HCT116 (cell line): ENCODE data around the gene MUC5B. TPM values are rescaled to one million over a fixed set of nuclear protein-coding genes. Genes with fewer than 3 reads are reported as not detected.

Experiments used
- ATAC-seq: fragments of 200-7000 bp; cut with Tn5 transposase; 2 replicates; pipeline ENCODE4 v1.9.1; 2020; ENCODE audit warnings: mild to moderate bottlenecking, moderate library complexity
- BruUV-seq: library from RNA; stranded (reverse); fragments of 400-500 nt; replicated peaks from 2 replicates; lab custom pipeline; 2021; lab: Mats Ljungman, UMichigan
- CTCF ChIA-PET: fragments of 300-600 bp; sonication (Branson Sonifier 250); formaldehyde crosslinking; loops from one replicate; lab custom pipeline; 2021; ENCODE audit warnings: antibody characterized with exemption; lab: Charles Lee
- POLR2A ChIA-PET: fragments of 300-600, 350-600 bp; sonication (Branson Sonifier 250); formaldehyde crosslinking; loops from one replicate; lab custom pipeline; 2021; ENCODE audit warnings: antibody characterized with exemption; lab: Charles Lee
- RAD21 ChIA-PET, 2 experiments: fragments of 300-600 bp; sonication (Branson Sonifier 250); formaldehyde crosslinking; loops; one replicate each; lab custom pipeline; 2023; ENCODE audit warnings: low total read pairs in 2 of 2; ENCODE audit not compliant: uncharacterized antibody in 2 of 2, unreplicated experiment in 2 of 2, low non-redundant PET in 1 of 2; lab: Charles Lee
- DNase-seq: peaks from one replicate; pipeline ENCODE4 v3.0.0-alpha.2; 2010; ENCODE audit warnings: low read depth, low spot score
- H2AFZ ChIP-seq: fragments of 200-600 bp; shearing (Covaris generic), sonication (generic); 2 replicates; pipeline ENCODE4 v1.6.1; 2017; ENCODE audit warnings: low read depth, mixed run types, mixed read lengths, antibody characterized with exemption, low read length; ENCODE audit not compliant: poor library complexity, severe bottlenecking
- H3K27ac ChIP-seq: 2 replicates; pipeline ENCODE4 v1.5.1; 2012; ENCODE audit warnings: low read depth, low read length
- H3K27me3 ChIP-seq: fragments of 200-600 bp; sonication (generic); 2 replicates; pipeline ENCODE4 v1.6.1; 2016; ENCODE audit warnings: mixed run types, low read length, mixed read lengths; ENCODE audit not compliant: insufficient read depth
- H3K36me3 ChIP-seq, 2 experiments: fragments of 200-500 bp in 1 of 2; fragments of 200-600 bp in 1 of 2; sonication (Bioruptor generic) in 1 of 2; sonication (generic) in 1 of 2; 2 replicates each; pipeline versions ENCODE4 v1.5.1 to v1.6.1; 2014 to 2016; ENCODE audit warnings: low read length in 2 of 2, inconsistent platforms in 1 of 2, mixed read lengths in 1 of 2, mixed run types in 1 of 2; ENCODE audit not compliant: insufficient read depth in 2 of 2, control insufficient read depth in 1 of 2
- H3K4me1 ChIP-seq, 2 experiments: fragments of 200-600 bp in 1 of 2; sonication (generic) in 1 of 2; 2 replicates each; pipeline versions ENCODE4 v1.5.1 to v1.6.1; 2012 to 2017; ENCODE audit warnings: low read length in 2 of 2, inconsistent platforms in 1 of 2, mild to moderate bottlenecking in 1 of 2, mixed read lengths in 1 of 2, mixed run types in 1 of 2, moderate library complexity in 1 of 2; ENCODE audit not compliant: insufficient read depth in 2 of 2, control insufficient read depth in 1 of 2
- H3K4me2 ChIP-seq: fragments of 200-600 bp; sonication (generic); 2 replicates; pipeline ENCODE4 v1.6.1; 2017; ENCODE audit warnings: mixed run types, low read length, mixed read lengths
- H3K4me3 ChIP-seq, 2 experiments: fragments of 200-600 bp in 1 of 2; sonication (generic) in 1 of 2; replicated peaks in 1 of 2; 2 replicates each; pipeline ENCODE4 v1.5.1; 2011 to 2016; ENCODE audit warnings: low read length in 2 of 2, control low read depth in 1 of 2, low read depth in 1 of 2, mild to moderate bottlenecking in 1 of 2, mixed read lengths in 1 of 2, mixed run types in 1 of 2
- H3K79me2 ChIP-seq: fragments of 200-600 bp; sonication (generic); 2 replicates; pipeline ENCODE4 v1.6.1; 2017; ENCODE audit warnings: mild to moderate bottlenecking, mixed run types, low read length, moderate library complexity, mixed read lengths; ENCODE audit not compliant: insufficient read depth
- H3K9ac ChIP-seq: fragments of 200-600 bp; sonication (generic); 2 replicates; pipeline ENCODE4 v1.6.1; 2016; ENCODE audit warnings: low read length, mixed read lengths
- H3K9me2 ChIP-seq: fragments of 200-600 bp; sonication (generic), shearing (Covaris generic); 2 replicates; pipeline ENCODE4 v1.6.1; 2017; ENCODE audit warnings: mixed run types, mild to moderate bottlenecking, moderate library complexity; ENCODE audit not compliant: insufficient read depth
- H3K9me3 ChIP-seq, 2 experiments: fragments of 200-500 bp in 1 of 2; fragments of 200-600 bp in 1 of 2; sonication (Bioruptor generic) in 1 of 2; sonication (generic) in 1 of 2; 2 replicates each; pipeline ENCODE4 v1.6.1; 2014 to 2017; ENCODE audit warnings: low read length in 2 of 2, mixed read lengths in 2 of 2, inconsistent platforms in 1 of 2, low read depth in 1 of 2, mild to moderate bottlenecking in 1 of 2, mixed run types in 1 of 2, moderate library complexity in 1 of 2; ENCODE audit not compliant: control insufficient read depth in 1 of 2, insufficient read depth in 1 of 2
- H4K20me1 ChIP-seq: fragments of 200-600 bp; sonication (generic), shearing (Covaris generic); 2 replicates; pipeline ENCODE4 v1.6.1; 2017; ENCODE audit warnings: mixed run types, mild to moderate bottlenecking, moderate library complexity; ENCODE audit not compliant: insufficient read depth
- ATF3 ChIP-seq: IDR thresholded peaks from 2 replicates; pipeline ENCODE4 v1.6.1; 2012
- CBX3 ChIP-seq: IDR thresholded peaks from 2 replicates; pipeline ENCODE4 v1.6.1; 2012; ENCODE audit warnings: low read depth
- CEBPB ChIP-seq: IDR thresholded peaks from 2 replicates; pipeline ENCODE4 v1.6.1; 2012; ENCODE audit warnings: low read depth
- ELF1 ChIP-seq: IDR thresholded peaks from 2 replicates; pipeline ENCODE4 v1.6.1; 2012; ENCODE audit warnings: low read depth, borderline replicate concordance
- MAX ChIP-seq: IDR thresholded peaks from 2 replicates; pipeline ENCODE4 v1.6.1; 2012
- POLR2A ChIP-seq: IDR thresholded peaks from 2 replicates; pipeline ENCODE4 v1.7.0; 2011; ENCODE audit warnings: borderline replicate concordance; ENCODE audit not compliant: insufficient read depth, insufficient read length; ENCODE audit errors: extremely low read depth
- POLR2AphosphoS5 ChIP-seq: IDR thresholded peaks from 2 replicates; pipeline ENCODE4 v1.6.1; 2011; ENCODE audit warnings: mild to moderate bottlenecking, low read depth, low read length, moderate library complexity
- SIN3A ChIP-seq: IDR thresholded peaks from 2 replicates; pipeline ENCODE4 v1.6.1; 2012; ENCODE audit warnings: low read depth
- SRF ChIP-seq: IDR thresholded peaks from 2 replicates; pipeline ENCODE4 v1.6.1; 2012; ENCODE audit warnings: low read depth
- TCF7L2 ChIP-seq: IDR thresholded peaks from 2 replicates; pipeline ENCODE4 v1.7.0; 2011; ENCODE audit warnings: borderline replicate concordance, inconsistent platforms; ENCODE audit not compliant: insufficient read depth, insufficient read length; ENCODE audit errors: extremely low read depth
- ZFX ChIP-seq: fragments of 450-650 bp; IDR thresholded peaks from 2 replicates; pipeline ENCODE4 v1.6.1; 2017
- ZNF274 ChIP-seq: fragments of 200-500 bp; sonication (Bioruptor generic); IDR thresholded peaks from 2 replicates; pipeline ENCODE4 v1.6.1; 2014; ENCODE audit warnings: mild to moderate bottlenecking, low read depth, low read length, inconsistent platforms
- intact Hi-C: fragments of 100-400 bp; cut with micrococcal nuclease; formaldehyde crosslinking; loops from 2 replicates; pipeline ENCODE4 v1.10.0; 2022
- total RNA-seq: library from RNA; stranded (reverse); gene quantifications from one replicate; pipeline ENCODE4 v1.2.1, GENCODE V29; 2021; ENCODE audit not compliant: unreplicated experiment
- TF ChIP-seq, protein P1 (sequence below), 3 experiments: fragments of 200-600 bp in 1 of 3; sonication (generic) in 1 of 3; IDR thresholded peaks in 2 of 3; conservative IDR thresholded peaks in 1 of 3; 2 replicates each; pipeline ENCODE4 v1.5.1; 2012 to 2017; ENCODE audit warnings: low read depth in 2 of 3, low read length in 2 of 3, antibody characterized with exemption in 1 of 3, borderline replicate concordance in 1 of 3, control low read depth in 1 of 3, mild to moderate bottlenecking in 1 of 3, mixed read lengths in 1 of 3, mixed run types in 1 of 3, moderate library complexity in 1 of 3; ENCODE audit not compliant: insufficient read depth in 1 of 3

Gene MUC5B
- total RNA-seq, 1 experiment from 2014 or later, result 1.5 TPM

DNA sequence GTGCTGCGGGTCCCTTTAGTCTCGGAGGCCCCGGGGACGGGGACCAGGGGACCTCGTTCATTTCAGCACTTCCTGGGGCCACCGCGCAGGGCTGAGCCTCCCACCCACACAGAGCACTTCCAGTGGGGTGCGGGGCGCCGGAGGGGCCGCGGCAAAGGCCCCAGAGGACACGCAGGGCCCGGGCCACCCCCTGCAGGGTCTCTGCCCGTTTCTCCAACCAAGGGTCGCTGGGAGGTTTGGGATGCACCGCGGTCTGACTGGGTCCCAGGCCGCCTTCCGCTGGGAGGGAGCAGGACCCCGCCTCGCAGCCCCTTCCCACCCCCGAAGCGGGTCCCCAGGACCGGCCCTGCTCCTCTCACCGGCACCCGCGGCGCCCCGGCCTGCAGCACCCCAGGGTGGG, 49.1 kb downstream of the MUC5B start:
- TF ChIP-seq TCF7L2 (no peak), ZFX (no peak), ZNF274 (no peak), SRF (no peak), CEBPB (no peak), ELF1 (no peak), CBX3 (no peak), MAX (no peak), POLR2AphosphoS5 (no peak), POLR2A (no peak), ATF3 (no peak), SIN3A (no peak)
- TF ChIP-seq, protein P1, sequence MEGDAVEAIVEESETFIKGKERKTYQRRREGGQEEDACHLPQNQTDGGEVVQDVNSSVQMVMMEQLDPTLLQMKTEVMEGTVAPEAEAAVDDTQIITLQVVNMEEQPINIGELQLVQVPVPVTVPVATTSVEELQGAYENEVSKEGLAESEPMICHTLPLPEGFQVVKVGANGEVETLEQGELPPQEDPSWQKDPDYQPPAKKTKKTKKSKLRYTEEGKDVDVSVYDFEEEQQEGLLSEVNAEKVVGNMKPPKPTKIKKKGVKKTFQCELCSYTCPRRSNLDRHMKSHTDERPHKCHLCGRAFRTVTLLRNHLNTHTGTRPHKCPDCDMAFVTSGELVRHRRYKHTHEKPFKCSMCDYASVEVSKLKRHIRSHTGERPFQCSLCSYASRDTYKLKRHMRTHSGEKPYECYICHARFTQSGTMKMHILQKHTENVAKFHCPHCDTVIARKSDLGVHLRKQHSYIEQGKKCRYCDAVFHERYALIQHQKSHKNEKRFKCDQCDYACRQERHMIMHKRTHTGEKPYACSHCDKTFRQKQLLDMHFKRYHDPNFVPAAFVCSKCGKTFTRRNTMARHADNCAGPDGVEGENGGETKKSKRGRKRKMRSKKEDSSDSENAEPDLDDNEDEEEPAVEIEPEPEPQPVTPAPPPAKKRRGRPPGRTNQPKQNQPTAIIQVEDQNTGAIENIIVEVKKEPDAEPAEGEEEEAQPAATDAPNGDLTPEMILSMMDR (IDR thresholded peaks at IDR 0.05 in 2 of 3, conservative IDR thresholded peaks at IDR 0.05 in 1 of 3; ENCODE audit: borderline replicate concordance in 1 of 3, insufficient read depth in 1 of 3, low read depth in 2 of 3, low read length in 2 of 3), result no peak
- Histone ChIP-seq H3K9me3 (no peaks in the 10 kb centered on the region), H3K79me2 (no peaks in the 10 kb centered on the region), H4K20me1 (no peaks in the 10 kb centered on the region), H3K27ac (no peak overlapping the region), H3K36me3 (no peaks in the 10 kb centered on the region), H3K27me3 (no peaks in the 10 kb centered on the region), H3K4me1 (no peaks in the 10 kb centered on the region), H3K9me2 (no peaks in the 10 kb centered on the region), H3K4me3 (no peak overlapping the region), H2AFZ (no peak overlapping the region), H3K9ac (no peak overlapping the region), H3K4me2 (no peak overlapping the region)
- intact Hi-C loops, result no loop called here
- CTCF ChIA-PET, result no interaction called here
- no TSS peak for BruUV-seq
- POLR2A ChIA-PET, result no interaction called here
- DNase-seq (no peak), ATAC-seq (no peak)
- RAD21 ChIA-PET, result no interaction called here
